ENCODE data around the gene PTPN14.

Gene PTPN14

GRCh38 chr1:214544791-214545190, 6.6 kb downstream of the PTPN14 start:
- no peak for ATAC-seq
- TF ChIP-seq TCF4 (CRISPR knock-in tag; IDR thresholded peaks at IDR 0.05; ENCODE audit: borderline replicate concordance) (no peak), ZFP3 (CRISPR knock-in tag; IDR thresholded peaks at IDR 0.05) (no peak), TSHZ2 (CRISPR knock-in tag; IDR thresholded peaks at IDR 0.05) (no peak), OSR1 (CRISPR knock-in tag; IDR thresholded peaks at IDR 0.05) (no peak), ISL1 (CRISPR knock-in tag; IDR thresholded peaks at IDR 0.05) (no peak), BACH2 (CRISPR knock-in tag; IDR thresholded peaks at IDR 0.05; ENCODE audit: borderline replicate concordance) (no peak), TOX (CRISPR knock-in tag; IDR thresholded peaks at IDR 0.05; ENCODE audit: borderline replicate concordance) (no peak), PPARA (CRISPR knock-in tag; IDR thresholded peaks at IDR 0.05; ENCODE audit: borderline replicate concordance) (no peak), ZNF565 (CRISPR knock-in tag; conservative IDR thresholded peaks at IDR 0.05; ENCODE audit: low read depth) (no peak), POU6F1 (CRISPR knock-in tag; IDR thresholded peaks at IDR 0.05; ENCODE audit: borderline replicate concordance, low read depth) (no peak), CSRNP3 (CRISPR knock-in tag; IDR thresholded peaks at IDR 0.05) (no peak), CSDC2 (CRISPR knock-in tag; IDR thresholded peaks at IDR 0.05) (no peak)
- TF ChIP-seq, protein P1, sequence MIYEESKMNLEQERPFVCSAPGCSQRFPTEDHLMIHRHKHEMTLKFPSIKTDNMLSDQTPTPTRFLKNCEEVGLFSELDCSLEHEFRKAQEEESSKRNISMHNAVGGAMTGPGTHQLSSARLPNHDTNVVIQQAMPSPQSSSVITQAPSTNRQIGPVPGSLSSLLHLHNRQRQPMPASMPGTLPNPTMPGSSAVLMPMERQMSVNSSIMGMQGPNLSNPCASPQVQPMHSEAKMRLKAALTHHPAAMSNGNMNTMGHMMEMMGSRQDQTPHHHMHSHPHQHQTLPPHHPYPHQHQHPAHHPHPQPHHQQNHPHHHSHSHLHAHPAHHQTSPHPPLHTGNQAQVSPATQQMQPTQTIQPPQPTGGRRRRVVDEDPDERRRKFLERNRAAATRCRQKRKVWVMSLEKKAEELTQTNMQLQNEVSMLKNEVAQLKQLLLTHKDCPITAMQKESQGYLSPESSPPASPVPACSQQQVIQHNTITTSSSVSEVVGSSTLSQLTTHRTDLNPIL (CRISPR knock-in tag; IDR thresholded peaks at IDR 0.05; ENCODE audit: low read depth), result no peak

DNA sequence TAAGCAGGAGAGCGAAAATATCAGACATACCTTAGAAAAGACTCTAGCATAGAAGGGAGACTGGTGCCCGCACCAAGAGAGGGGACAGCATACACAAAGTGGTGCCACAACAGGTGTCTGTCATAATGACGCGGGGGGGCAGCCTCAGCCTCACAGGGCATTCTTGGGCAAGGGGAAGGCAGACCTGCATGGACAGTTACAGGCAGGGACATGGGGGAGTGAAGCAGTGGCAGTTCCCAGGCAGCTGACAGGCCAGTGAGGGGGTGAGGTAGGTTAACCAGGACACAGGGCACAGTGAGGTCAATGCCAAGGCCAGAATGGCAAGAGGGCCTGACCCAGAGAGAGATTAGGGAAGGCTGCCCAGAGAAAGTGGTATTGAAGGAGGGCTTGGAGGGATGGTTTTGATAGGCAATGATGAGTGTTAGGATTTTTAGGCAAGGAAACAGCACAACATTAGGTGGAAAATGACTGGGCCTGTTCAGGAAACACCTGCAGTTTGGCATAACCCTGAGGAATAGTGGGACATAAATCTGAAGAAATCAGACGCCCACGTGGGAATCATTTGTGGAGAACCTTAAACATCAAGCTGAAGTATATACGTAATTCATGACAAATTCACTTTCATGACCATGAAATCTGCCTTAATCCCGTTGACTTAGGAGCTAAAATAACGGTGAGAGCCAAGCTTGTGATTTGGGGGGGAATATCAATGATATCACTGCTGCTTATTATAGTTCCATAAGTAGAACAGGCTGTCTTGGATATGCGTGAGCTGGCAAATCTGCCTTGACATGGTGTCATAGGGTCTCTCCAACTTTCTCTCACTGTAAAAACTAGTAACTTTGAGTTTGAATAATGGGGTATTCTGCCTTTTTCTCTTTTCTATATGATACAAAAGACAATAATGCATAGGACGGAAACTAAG, 8.9 kb downstream of the PTPN14 start:
- TF ChIP-seq ARNTL (CRISPR knock-in tag; IDR thresholded peaks at IDR 0.05; ENCODE audit: borderline replicate concordance, low read depth) (no peak), ZNF8 (CRISPR knock-in tag; IDR thresholded peaks at IDR 0.05) (no peak), TSHZ2 (CRISPR knock-in tag; IDR thresholded peaks at IDR 0.05) (no peak), CSDC2 (CRISPR knock-in tag; IDR thresholded peaks at IDR 0.05) (no peak), CSRNP3 (CRISPR knock-in tag; IDR thresholded peaks at IDR 0.05) (no peak), OSR1 (CRISPR knock-in tag; IDR thresholded peaks at IDR 0.05) (no peak), ZNF70 (CRISPR knock-in tag; IDR thresholded peaks at IDR 0.05) (no peak), POU6F1 (CRISPR knock-in tag; IDR thresholded peaks at IDR 0.05; ENCODE audit: borderline replicate concordance, low read depth) (no peak), ZFP30 (CRISPR knock-in tag; IDR thresholded peaks at IDR 0.05) (no peak), TOX (CRISPR knock-in tag; IDR thresholded peaks at IDR 0.05; ENCODE audit: borderline replicate concordance) (no peak), ZC3H10 (CRISPR knock-in tag; IDR thresholded peaks at IDR 0.05) (no peak)
- ATAC-seq, result no peak

All from SK-N-SH treated with all-trans-retinoic acid at 6 μM for 48 hours (cell line).